GM18499 (cell line): ENCODE data around the gene CXXC5.

Experiments
- ATAC-seq: cut with Tn5 transposase; IDR thresholded peaks from one replicate; pipeline ENCODE4 v1.9.1; 2021; ENCODE audit warnings: moderate number of reproducible peaks; ENCODE audit not compliant: insufficient read depth, unreplicated experiment

CXXC5 gene

GRCh38 chr5:139638090-139638735, 9.9 kb upstream of the CXXC5 start:
- ATAC-seq: no peak

- no peak for ATAC-seq
Observed at GRCh38 chr5:139638736-139639618, 9.2 kb upstream of the CXXC5 start.

GRCh38 chr5:139639619-139640380, 8.3 kb upstream of the CXXC5 start:
- no peak for ATAC-seq

- ATAC-seq: no peak
Observed at GRCh38 chr5:139640421-139641115, 7.6 kb upstream of the CXXC5 start.

GRCh38 chr5:139641116-139642080, 6.8 kb upstream of the CXXC5 start:
- no peak for ATAC-seq

- ATAC-seq: no peak
Observed at GRCh38 chr5:139642213-139642612, 5.9 kb upstream of the CXXC5 start.

GRCh38 chr5:139642891-139643871, 5.0 kb upstream of the CXXC5 start:
- ATAC-seq: no peak

GRCh38 chr5:139644001-139644456, 4.1 kb upstream of the CXXC5 start:
- ATAC-seq: no peak

GRCh38 chr5:139644646-139645429, 3.3 kb upstream of the CXXC5 start:
- no peak for ATAC-seq

- no peak for ATAC-seq
Observed at GRCh38 chr5:139645430-139645871, 2.7 kb upstream of the CXXC5 start.

GRCh38 chr5:139646111-139646510, 2.0 kb upstream of the CXXC5 start:
- no peak for ATAC-seq

- no peak for ATAC-seq
Observed at GRCh38 chr5:139646912-139647505, 1.1 kb upstream of the CXXC5 start.

- no peak for ATAC-seq
Observed at GRCh38 chr5:139647506-139648204, 494 bp upstream of the CXXC5 start.

GRCh38 chr5:139649082-139649991, 1.2 kb downstream of the CXXC5 start:
- no peak for ATAC-seq

GRCh38 chr5:139650031-139650688, 2.0 kb downstream of the CXXC5 start:
- ATAC-seq: no peak
